Measurements from ENCODE around the gene EEF1G.

GRCh38 chr11:62601122-62601371, 27.4 kb upstream of the EEF1G start:
- TF ChIP-seq EZH2 (IDR thresholded peaks at IDR 0.05; ENCODE audit: borderline replicate concordance, insufficient read depth, low read depth, low read length, poor library complexity, severe bottlenecking) (no peak), CTCF (IDR thresholded peaks at IDR 0.05) (no peak)

Measured in B cell (primary cell).